HepG2 (cell line): ENCODE data around the gene TSHZ1. TPM values are rescaled to one million over a fixed set of nuclear protein-coding genes. Genes with fewer than 3 reads are reported as not detected.

Source experiments
- ARHGAP35 ChIP-seq: sonication (generic); formaldehyde crosslinking; IDR thresholded peaks from 2 replicates; pipeline ENCODE4 v1.9.0; 2022; ENCODE audit warnings: mild to moderate bottlenecking, inconsistent platforms, moderate library complexity, missing genetic modification reagents, borderline replicate concordance
- BRF2 ChIP-seq: sonication (generic); formaldehyde crosslinking; IDR thresholded peaks from 2 replicates; pipeline ENCODE4 v1.8.1; 2022; ENCODE audit warnings: mild to moderate bottlenecking, missing genetic modification reagents
- FOXK2 ChIP-seq: fragments of 450-650 bp; IDR thresholded peaks from 2 replicates; pipeline ENCODE4 v1.6.1; 2016
- HMGXB3 ChIP-seq: sonication (generic); formaldehyde crosslinking; IDR thresholded peaks from 2 replicates; pipeline ENCODE4 v1.4.0; 2020; ENCODE audit warnings: missing genetic modification reagents, borderline replicate concordance
- KAT8 ChIP-seq: IDR thresholded peaks from 2 replicates; pipeline ENCODE4 v1.6.1; 2016; ENCODE audit warnings: missing genetic modification reagents, missing compliant biosample characterization
- NR3C1 ChIP-seq: sonication (generic); formaldehyde crosslinking; IDR thresholded peaks from 2 replicates; pipeline ENCODE4 v1.4.0; 2020; ENCODE audit warnings: missing genetic modification reagents
- TAF15 ChIP-seq: fragments of 200-400 bp; formaldehyde crosslinking; IDR thresholded peaks from one replicate; pipeline ENCODE4 v1.6.1; 2018; ENCODE audit warnings: mild to moderate bottlenecking, low read depth, low read length; ENCODE audit not compliant: poor library complexity, severe bottlenecking
- ZNF121 ChIP-seq: sonication (generic); formaldehyde crosslinking; IDR thresholded peaks from 2 replicates; pipeline ENCODE4 v1.5.0; 2020; ENCODE audit warnings: mild to moderate bottlenecking, missing genetic modification reagents
- ZNF530 ChIP-seq: sonication (generic); formaldehyde crosslinking; IDR thresholded peaks from 2 replicates; pipeline ENCODE4 v1.5.0; 2020; ENCODE audit warnings: low read depth, mild to moderate bottlenecking, missing genetic modification reagents
- ZNF598 ChIP-seq: sonication (generic); formaldehyde crosslinking; IDR thresholded peaks from 2 replicates; pipeline ENCODE4 v1.5.1; 2020; ENCODE audit warnings: mild to moderate bottlenecking, missing genetic modification reagents, borderline replicate concordance
- ZNF740 ChIP-seq: sonication (generic); formaldehyde crosslinking; IDR thresholded peaks from 2 replicates; pipeline ENCODE4 v1.4.0; 2020; ENCODE audit warnings: missing genetic modification reagents
- ZNF772 ChIP-seq: sonication (generic); formaldehyde crosslinking; IDR thresholded peaks from 2 replicates; pipeline ENCODE4 v1.5.0; 2020; ENCODE audit warnings: mild to moderate bottlenecking, missing genetic modification reagents
- ZNF782 ChIP-seq: sonication (generic); formaldehyde crosslinking; IDR thresholded peaks from 2 replicates; pipeline ENCODE4 v1.4.0; 2020; ENCODE audit warnings: missing genetic modification reagents, mild to moderate bottlenecking, borderline replicate concordance
- ZSCAN9 ChIP-seq: IDR thresholded peaks from 2 replicates; pipeline ENCODE4 v1.6.1; 2016; ENCODE audit warnings: borderline replicate concordance
- polyA plus RNA-seq, 8 experiments: library from polyadenylated mRNA; depleted of rRNA in 3 of 8; stranded (reverse) in 7 of 8; unstranded in 1 of 8; fragments of >200 nt; fragmentation: Illumina TruSeq in 4 of 8; extraction: Trizol in 4 of 8; gene quantifications; 2 replicates each; pipeline versions ENCODE4 v1.2.1 to v1.2.3, GENCODE V29; 2011 to 2016; ENCODE audit warnings: low read depth in 4 of 8, missing spikeins in 1 of 8, mixed read lengths in 1 of 8; ENCODE audit not compliant: insufficient read depth in 1 of 8
- total RNA-seq, 5 experiments: library from RNA; depleted of rRNA; stranded (reverse); fragments of >200 nt; fragmentation: Illumina TruSeq; extraction: Trizol; gene quantifications; 2 replicates each; pipeline ENCODE4 v1.2.3, GENCODE V29; 2016; ENCODE audit warnings: low read depth in 1 of 5
- TF ChIP-seq, protein P1 (sequence below): sonication (generic); formaldehyde crosslinking; IDR thresholded peaks from 2 replicates; pipeline ENCODE4 v1.8.1; 2022; ENCODE audit warnings: low read depth, mild to moderate bottlenecking, missing genetic modification reagents
- TF ChIP-seq, protein P2 (sequence below): sonication (generic); formaldehyde crosslinking; IDR thresholded peaks from 2 replicates; pipeline ENCODE4 v1.4.0; 2020; ENCODE audit warnings: missing genetic modification reagents
- TF ChIP-seq, protein P3 (sequence below): IDR thresholded peaks from 2 replicates; pipeline ENCODE4 v1.6.1; 2018; ENCODE audit warnings: missing genetic modification reagents, mild to moderate bottlenecking, missing compliant biosample characterization

The TSHZ1 gene
- total and polyA plus RNA-seq, 2 of the 13 experiments (the other 11 are each of a cell fraction or from before 2014, with no cell fraction given) = 2.5 to 2.7 TPM

DNA sequence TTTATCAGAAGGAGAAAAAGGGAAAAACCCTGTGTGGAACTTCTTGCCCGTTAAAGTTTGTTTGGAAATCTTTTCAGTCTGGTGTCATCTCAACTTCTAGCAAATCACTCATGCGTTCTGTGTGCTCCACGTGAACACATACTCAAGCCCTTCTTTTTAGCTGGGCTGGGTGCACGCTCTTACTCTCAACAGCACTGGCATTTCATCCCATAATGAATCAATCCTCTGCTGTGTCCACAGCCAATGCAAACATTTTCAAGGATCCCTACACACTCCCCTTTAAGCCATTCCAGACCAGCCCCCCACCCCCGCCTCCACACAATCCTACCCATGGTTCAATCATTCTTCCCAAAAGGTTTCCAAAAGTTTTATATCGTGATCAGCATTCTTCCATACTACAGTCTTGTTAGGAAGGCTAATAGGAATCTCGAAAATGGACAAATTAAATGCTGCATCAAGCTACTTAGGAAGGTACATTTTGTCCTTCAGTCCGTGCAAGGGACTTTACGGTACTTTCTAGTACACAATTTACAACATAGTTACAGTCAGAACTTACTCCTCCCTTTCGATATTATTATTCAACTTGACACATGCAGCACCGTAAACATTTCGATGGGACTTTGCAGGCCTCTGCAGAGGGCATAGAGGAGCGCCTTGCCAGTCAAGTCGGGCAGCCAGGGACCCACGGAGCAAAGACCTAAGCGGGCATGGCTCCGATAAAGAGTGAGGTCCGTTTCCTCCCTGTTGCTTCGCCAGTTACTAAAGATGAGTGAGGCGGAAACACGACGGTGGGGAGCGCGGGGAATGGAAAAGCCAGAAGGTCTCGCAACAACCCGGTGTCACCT, 3.1 kb upstream of the TSHZ1 start (continued):
- TF ChIP-seq ZSCAN9 (CRISPR knock-in tag) (no peak), ZNF740 (CRISPR knock-in tag) (no peak), HMGXB3 (CRISPR knock-in tag) (no peak), ARHGAP35 (CRISPR knock-in tag) (no peak), ZNF782 (CRISPR knock-in tag) (no peak), TAF15 (no peak), ZNF121 (CRISPR knock-in tag) (no peak), NR3C1 (no peak), ZNF598 (CRISPR knock-in tag) (0 out of 2 replicates have a peak, but pooled peaks have one; percentile 4), BRF2 (CRISPR knock-in tag) (no peak), ZNF772 (CRISPR knock-in tag) (no peak), FOXK2 (no peak), ZNF530 (CRISPR knock-in tag) (no peak), KAT8 (CRISPR knock-in tag) (no peak)
- TF ChIP-seq, protein P1, sequence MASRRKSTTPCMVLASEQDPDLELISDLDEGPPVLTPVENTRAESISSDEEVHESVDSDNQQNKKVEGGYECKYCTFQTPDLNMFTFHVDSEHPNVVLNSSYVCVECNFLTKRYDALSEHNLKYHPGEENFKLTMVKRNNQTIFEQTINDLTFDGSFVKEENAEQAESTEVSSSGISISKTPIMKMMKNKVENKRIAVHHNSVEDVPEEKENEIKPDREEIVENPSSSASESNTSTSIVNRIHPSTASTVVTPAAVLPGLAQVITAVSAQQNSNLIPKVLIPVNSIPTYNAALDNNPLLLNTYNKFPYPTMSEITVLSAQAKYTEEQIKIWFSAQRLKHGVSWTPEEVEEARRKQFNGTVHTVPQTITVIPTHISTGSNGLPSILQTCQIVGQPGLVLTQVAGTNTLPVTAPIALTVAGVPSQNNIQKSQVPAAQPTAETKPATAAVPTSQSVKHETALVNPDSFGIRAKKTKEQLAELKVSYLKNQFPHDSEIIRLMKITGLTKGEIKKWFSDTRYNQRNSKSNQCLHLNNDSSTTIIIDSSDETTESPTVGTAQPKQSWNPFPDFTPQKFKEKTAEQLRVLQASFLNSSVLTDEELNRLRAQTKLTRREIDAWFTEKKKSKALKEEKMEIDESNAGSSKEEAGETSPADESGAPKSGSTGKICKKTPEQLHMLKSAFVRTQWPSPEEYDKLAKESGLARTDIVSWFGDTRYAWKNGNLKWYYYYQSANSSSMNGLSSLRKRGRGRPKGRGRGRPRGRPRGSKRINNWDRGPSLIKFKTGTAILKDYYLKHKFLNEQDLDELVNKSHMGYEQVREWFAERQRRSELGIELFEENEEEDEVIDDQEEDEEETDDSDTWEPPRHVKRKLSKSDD (CRISPR knock-in tag) = no peak
- TF ChIP-seq, protein P2, sequence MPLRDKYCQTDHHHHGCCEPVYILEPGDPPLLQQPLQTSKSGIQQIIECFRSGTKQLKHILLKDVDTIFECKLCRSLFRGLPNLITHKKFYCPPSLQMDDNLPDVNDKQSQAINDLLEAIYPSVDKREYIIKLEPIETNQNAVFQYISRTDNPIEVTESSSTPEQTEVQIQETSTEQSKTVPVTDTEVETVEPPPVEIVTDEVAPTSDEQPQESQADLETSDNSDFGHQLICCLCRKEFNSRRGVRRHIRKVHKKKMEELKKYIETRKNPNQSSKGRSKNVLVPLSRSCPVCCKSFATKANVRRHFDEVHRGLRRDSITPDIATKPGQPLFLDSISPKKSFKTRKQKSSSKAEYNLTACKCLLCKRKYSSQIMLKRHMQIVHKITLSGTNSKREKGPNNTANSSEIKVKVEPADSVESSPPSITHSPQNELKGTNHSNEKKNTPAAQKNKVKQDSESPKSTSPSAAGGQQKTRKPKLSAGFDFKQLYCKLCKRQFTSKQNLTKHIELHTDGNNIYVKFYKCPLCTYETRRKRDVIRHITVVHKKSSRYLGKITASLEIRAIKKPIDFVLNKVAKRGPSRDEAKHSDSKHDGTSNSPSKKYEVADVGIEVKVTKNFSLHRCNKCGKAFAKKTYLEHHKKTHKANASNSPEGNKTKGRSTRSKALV (CRISPR knock-in tag) = no peak
- TF ChIP-seq, protein P3, sequence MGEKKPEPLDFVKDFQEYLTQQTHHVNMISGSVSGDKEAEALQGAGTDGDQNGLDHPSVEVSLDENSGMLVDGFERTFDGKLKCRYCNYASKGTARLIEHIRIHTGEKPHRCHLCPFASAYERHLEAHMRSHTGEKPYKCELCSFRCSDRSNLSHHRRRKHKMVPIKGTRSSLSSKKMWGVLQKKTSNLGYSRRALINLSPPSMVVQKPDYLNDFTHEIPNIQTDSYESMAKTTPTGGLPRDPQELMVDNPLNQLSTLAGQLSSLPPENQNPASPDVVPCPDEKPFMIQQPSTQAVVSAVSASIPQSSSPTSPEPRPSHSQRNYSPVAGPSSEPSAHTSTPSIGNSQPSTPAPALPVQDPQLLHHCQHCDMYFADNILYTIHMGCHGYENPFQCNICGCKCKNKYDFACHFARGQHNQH = no peak
